Prostate gland (tissue), 2 donors: Measurements from ENCODE around the gene LSAMP.

Experiments
- CTCF ChIP-seq, 4 experiments: fragments of 200-600 bp in 2 of 4; fragments of 450-650 bp in 2 of 4; sonication (generic) in 2 of 4; IDR thresholded peaks; 1 replicate in 3 of 4; 2 replicates in 1 of 4; pipeline ENCODE4 v1.5.1; 2016 to 2019; ENCODE audit warnings: antibody characterized with exemption in 4 of 4, mild to moderate bottlenecking in 2 of 4, moderate library complexity in 2 of 4
- POLR2A ChIP-seq: fragments of 450-650 bp; IDR thresholded peaks from one replicate; pipeline ENCODE4 v1.6.1; 2016; ENCODE audit warnings: antibody characterized with exemption, mild to moderate bottlenecking
- POLR2AphosphoS5 ChIP-seq: sonication (generic); formaldehyde crosslinking; IDR thresholded peaks from one replicate; pipeline ENCODE4 v1.6.1; 2017; ENCODE audit warnings: antibody characterized with exemption

GRCh38 chr3:116199063-116199462 lies 246.2 kb downstream of the LSAMP start:
- TF ChIP-seq POLR2AphosphoS5 (no peak), CTCF (IDR thresholded peaks at IDR 0.05) (no peak), POLR2A (no peak)
